Suprapubic skin (tissue), 4 donors: ENCODE results near the gene DOK4. TPM values are rescaled to one million over a fixed set of nuclear protein-coding genes. Genes with fewer than 3 reads are reported as not detected.

Source experiments
- DNase-seq, 2 donors: peaks; one replicate each; pipeline ENCODE4 v3.0.0-alpha.2; 2019; ENCODE audit warnings: low spot score in 2 of 2
- H3K27ac ChIP-seq: fragments of 200-600 bp; sonication (generic); one replicate; pipeline ENCODE4 v1.5.1; 2019
- H3K27me3 ChIP-seq: fragments of 200-600 bp; sonication (generic); one replicate; pipeline ENCODE4 v1.5.1; 2019
- H3K36me3 ChIP-seq: fragments of 200-600 bp; sonication (generic); one replicate; pipeline ENCODE4 v1.5.1; 2019
- H3K4me1 ChIP-seq: fragments of 200-600 bp; sonication (generic); one replicate; pipeline ENCODE4 v1.5.1; 2019
- H3K4me3 ChIP-seq: fragments of 200-600 bp; sonication (generic); one replicate; pipeline ENCODE4 v1.5.1; 2019; ENCODE audit warnings: mild to moderate bottlenecking
- H3K9me3 ChIP-seq: fragments of 200-600 bp; sonication (generic); one replicate; pipeline ENCODE4 v1.5.1; 2019
- CTCF ChIP-seq, 2 donors: fragments of 200-600 bp in 1 of 2; fragments of 450-650 bp in 1 of 2; sonication (generic) in 1 of 2; IDR thresholded peaks; one replicate each; pipeline ENCODE4 v1.5.1; 2016 to 2019; ENCODE audit warnings: antibody characterized with exemption in 2 of 2, mild to moderate bottlenecking in 1 of 2, moderate library complexity in 1 of 2
- EP300 ChIP-seq: sonication (generic); formaldehyde crosslinking; IDR thresholded peaks from one replicate; pipeline ENCODE4 v1.6.1; 2017; ENCODE audit warnings: antibody characterized with exemption
- POLR2A ChIP-seq, 2 donors: fragments of 450-650 bp; IDR thresholded peaks; one replicate each; pipeline ENCODE4 v1.6.1; 2017; ENCODE audit warnings: antibody characterized with exemption in 2 of 2, mild to moderate bottlenecking in 2 of 2, moderate library complexity in 2 of 2
- POLR2AphosphoS5 ChIP-seq, 3 donors: sonication (generic); formaldehyde crosslinking; IDR thresholded peaks; one replicate each; pipeline ENCODE4 v1.6.1; 2017; ENCODE audit warnings: antibody characterized with exemption in 3 of 3
- WGBS: methylation state at CpG from one replicate; pipeline ENCODE4 v1.1.5; 2018; 5-methylcytosine and 5-hydroxymethylcytosine counted together
- total RNA-seq, 4 donors: library from RNA; depleted of rRNA; stranded (reverse); fragments of >200 nt; gene quantifications; one replicate each; pipeline ENCODE4 v1.1.0, GENCODE V29; 2016

Gene DOK4
- total RNA-seq, 4 donors from 2014 or later = 29.8 to 66.8 (median 51.3) TPM

DNA sequence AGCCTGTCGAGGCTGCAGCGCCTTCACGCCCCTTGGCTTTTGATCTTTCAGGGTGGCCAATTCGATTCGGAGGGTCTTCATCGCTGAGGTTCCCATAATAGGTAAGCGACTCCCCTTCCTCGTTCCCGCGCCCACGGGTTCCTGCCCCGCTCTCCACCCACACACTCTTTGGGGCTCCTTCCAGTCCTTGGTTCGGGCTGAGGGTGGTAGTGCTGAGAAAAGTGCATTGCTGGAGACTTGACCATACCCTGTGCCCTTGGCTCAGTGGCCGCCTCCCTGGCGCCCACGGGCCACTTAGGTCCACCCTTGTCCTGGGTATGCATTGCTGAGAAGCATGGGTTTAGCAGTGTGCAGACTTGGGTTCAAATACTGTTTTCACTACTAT lies 23.3 kb downstream of the DOK4 start:
- Histone ChIP-seq H3K4me1 (peaks cover 20% of the 10 kb centered on the region), H3K36me3 (peaks cover 66% of the 10 kb centered on the region)
- no peak for DNase-seq

DNA sequence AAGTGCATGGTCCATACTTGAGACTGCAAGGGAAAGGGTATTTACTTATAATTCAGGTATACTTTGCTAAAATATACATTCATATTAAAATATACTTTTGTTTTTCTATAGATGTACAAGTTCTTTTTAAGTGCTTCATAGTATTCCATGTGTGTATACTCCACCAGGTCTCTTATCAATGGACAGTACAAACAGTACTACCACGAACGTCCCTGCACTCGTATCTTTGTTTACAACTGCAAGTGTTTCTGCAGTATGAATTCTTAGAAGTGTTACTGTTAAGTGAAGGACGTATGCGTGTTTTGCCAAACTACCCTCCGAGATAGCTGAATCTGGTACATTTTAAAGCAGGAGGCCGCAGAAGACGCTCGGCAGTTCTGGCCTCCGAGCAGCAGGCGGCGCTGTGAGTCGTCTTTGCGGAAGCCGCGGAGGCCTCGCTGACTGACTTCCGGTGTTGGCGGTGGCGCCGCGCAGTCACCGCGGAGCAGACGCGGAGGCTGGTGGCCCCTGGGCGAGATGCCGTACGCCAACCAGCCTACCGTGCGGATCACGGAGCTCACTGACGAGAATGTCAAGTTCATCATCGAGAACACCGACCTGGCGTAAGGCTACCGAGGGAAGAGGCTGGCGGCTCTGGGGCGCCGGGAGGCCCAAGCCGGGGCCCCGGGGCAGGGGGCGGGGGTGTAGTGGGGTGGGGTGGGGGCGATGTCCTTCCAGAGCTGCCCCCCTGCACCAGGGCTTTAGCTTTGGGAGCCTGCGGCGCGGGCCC lies 23.9 kb downstream of the DOK4 start, which contains the start of gene POLR2C:
TSS of gene POLR2C (plus strand) at position 471 of the 769 bp plus-strand sequence. CDS start at position 517, 46 bp downstream.
- WGBS = 4% methylated on average over 13 of the region's 47 CpGs
- peak; percentile 90 to 93 for DNase-seq
- peak within 1 kb of the TSS; percentile 83 for H3K27ac ChIP-seq
- peaks cover 66% of the 10 kb centered on the region for H3K36me3 ChIP-seq
- H3K27me3 ChIP-seq = no peaks in the 10 kb centered on the region
- TF ChIP-seq POLR2A (IDR thresholded peaks at IDR 0.05) = peak; percentile 73 to 85
- TF ChIP-seq EP300 = no peak
- TF ChIP-seq POLR2AphosphoS5 (IDR thresholded peaks at IDR 0.05) = peak; percentile 93 to 96 (median 94)
- peak; percentile 96 for TF ChIP-seq CTCF (IDR thresholded peaks at IDR 0.05)
- H3K9me3 ChIP-seq = no peaks in the 10 kb centered on the region
- H3K4me1 ChIP-seq = peaks cover 20% of the 10 kb centered on the region
- H3K4me3 ChIP-seq = peak within 1 kb of the TSS; percentile 88

More for the DNA sequence above, 23.3 kb downstream of the DOK4 start:
- TF ChIP-seq CTCF (IDR thresholded peaks at IDR 0.05) (no peak), EP300 (no peak), POLR2A (IDR thresholded peaks at IDR 0.05) (no peak), POLR2AphosphoS5 (IDR thresholded peaks at IDR 0.05) (no peak)
- Histone ChIP-seq H3K9me3 (no peaks in the 10 kb centered on the region), H3K4me3 (peak overlapping the region; percentile 88), H3K27me3 (no peaks in the 10 kb centered on the region), H3K27ac (peak overlapping the region; percentile 83)
- whole genome bisulfite sequencing = 0% methylated on average over 14 of the region's 16 CpGs

DNA sequence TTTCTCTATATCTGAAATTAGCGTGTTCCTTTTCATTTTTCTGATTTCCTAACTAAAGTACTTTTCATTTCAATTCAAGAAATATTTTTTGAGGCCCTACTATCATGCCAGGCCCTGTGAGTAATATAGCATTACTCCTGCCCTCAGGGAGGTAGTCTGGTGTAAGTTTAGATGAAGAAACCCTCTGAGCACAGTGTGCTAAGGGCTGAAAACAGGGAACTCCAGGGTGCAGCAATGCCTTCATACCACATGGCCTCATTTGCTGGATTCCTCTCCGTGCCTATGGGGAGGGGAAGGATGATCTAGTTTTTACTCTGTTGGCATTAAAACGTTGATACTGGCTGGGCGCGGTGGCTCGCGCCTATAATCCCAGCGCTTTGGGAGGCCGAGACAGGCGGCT lies 34.3 kb downstream of the DOK4 start:
- Histone ChIP-seq H3K36me3 (peaks cover 56% of the 10 kb centered on the region), H3K27me3 (no peaks in the 10 kb centered on the region), H3K27ac (no peak overlapping the region), H3K4me3 (no peak overlapping the region), H3K9me3 (no peaks in the 10 kb centered on the region), H3K4me1 (peaks cover 18% of the 10 kb centered on the region)
- DNase-seq = no peak
- TF ChIP-seq CTCF (IDR thresholded peaks at IDR 0.05) (no peak), POLR2AphosphoS5 (IDR thresholded peaks at IDR 0.05) (no peak), EP300 (no peak), POLR2A (IDR thresholded peaks at IDR 0.05) (no peak)
- 94% methylated on average over 10 of the region's 10 CpGs for WGBS

- DNase-seq = peak; percentile 96
- TF ChIP-seq CTCF (IDR thresholded peaks at IDR 0.05) = no peak
- TF ChIP-seq POLR2A (IDR thresholded peaks at IDR 0.05) = peak; percentile 64 to 87
- peak; percentile 3 to 92 (median 79) for TF ChIP-seq POLR2AphosphoS5 (IDR thresholded peaks at IDR 0.05)
- Histone ChIP-seq H3K27me3 (no peaks in the 10 kb centered on the region), H3K27ac (peak within 1 kb of the TSS; percentile 92), H3K4me3 (peak within 1 kb of the TSS; percentile 96), H3K9me3 (no peaks in the 10 kb centered on the region), H3K4me1 (peaks cover 38% of the 10 kb centered on the region), H3K36me3 (peaks cover 11% of the 10 kb centered on the region)
- under 1% methylated on average over 34 of the region's 68 CpGs for WGBS
Observed at GRCh38 chr16:57447186-57447962, 38.9 kb downstream of the DOK4 start, which contains the start of the genes CIAPIN1 and COQ9. Gene CIAPIN1, minus strand, starts transcription at chr16:57447385. Its CDS starts 6,457 bp downstream, at chr16:57440928. Gene COQ9, plus strand, starts transcription at chr16:57447479. Its CDS starts 27 bp downstream, at chr16:57447506.
